ENCODE measurements around the gene EZH2.
A peak's percentile ranks its signal among the peaks of the same experiment; 100 is the strongest.

The EZH2 gene

GRCh38 chr7:148804343-148805235 is 79.5 kb downstream of the EZH2 start:
- DNase-seq = no peak

- no peak for DNase-seq
These were observed 81.0 kb downstream of the EZH2 start for GRCh38 chr7:148803094-148803493.

GRCh38 chr7:148802101-148802493 is 82.0 kb downstream of the EZH2 start:
- DNase-seq = no peak

DNA sequence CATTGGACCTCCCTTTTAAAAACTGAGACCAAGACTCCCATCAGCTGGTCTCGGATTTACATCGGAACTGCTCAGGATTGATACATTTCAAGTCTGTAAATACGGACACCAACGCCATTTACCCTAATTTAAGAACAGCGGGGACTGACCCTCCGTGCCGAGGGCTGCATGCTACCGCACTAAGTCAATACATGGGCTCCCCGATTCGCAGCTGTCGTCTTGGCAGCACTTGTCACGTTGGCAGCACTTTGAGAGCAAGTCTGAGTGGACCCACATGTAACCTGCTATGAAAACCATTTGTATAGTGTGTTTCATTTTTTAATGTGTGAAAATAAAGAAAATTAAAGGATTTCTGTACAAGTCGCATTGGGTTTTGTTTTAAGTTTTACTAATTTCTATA is 83.4 kb downstream of the EZH2 start:
- no peak for DNase-seq

GRCh38 chr7:148799893-148800555 is 84.1 kb downstream of the EZH2 start:
- DNase-seq = no peak

GRCh38 chr7:148796841-148797240 is 87.2 kb downstream of the EZH2 start:
- no peak for DNase-seq

- DNase-seq = no peak
These were observed 89.6 kb downstream of the EZH2 start for GRCh38 chr7:148794476-148794875.

DNA sequence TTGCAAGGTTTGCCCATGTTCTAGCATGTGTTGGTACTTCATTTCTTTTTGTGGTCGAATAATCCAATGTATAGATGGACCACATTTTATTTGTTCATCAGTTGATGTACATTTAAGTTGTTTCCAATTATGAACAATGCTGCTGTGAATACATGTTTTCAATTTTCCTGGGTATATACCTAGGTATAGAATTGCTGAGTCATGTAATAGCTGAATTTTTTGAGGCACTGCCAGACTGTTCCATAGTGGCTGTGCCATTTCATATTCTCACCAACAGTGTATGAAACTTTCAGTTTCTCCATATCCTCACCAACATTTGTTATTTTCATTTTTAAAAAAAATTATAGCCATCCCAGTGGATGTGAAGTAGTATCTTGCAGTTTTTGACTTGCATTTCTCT is 90.5 kb downstream of the EZH2 start:
- no peak for DNase-seq

GRCh38 chr7:148791546-148791945 is 92.5 kb downstream of the EZH2 start:
- peak; percentile 40 for DNase-seq

- DNase-seq = no peak
These were observed 93.2 kb downstream of the EZH2 start for GRCh38 chr7:148790850-148791249.

- no peak for DNase-seq
These were observed 93.9 kb downstream of the EZH2 start for GRCh38 chr7:148790131-148790726.

GRCh38 chr7:148789220-148789619 is 94.9 kb downstream of the EZH2 start:
- DNase-seq = no peak

- no peak for DNase-seq
These were observed 96.4 kb downstream of the EZH2 start for GRCh38 chr7:148787571-148788295.

GRCh38 chr7:148783801-148784527 is 100.1 kb downstream of the EZH2 start:
- DNase-seq = no peak

DNA sequence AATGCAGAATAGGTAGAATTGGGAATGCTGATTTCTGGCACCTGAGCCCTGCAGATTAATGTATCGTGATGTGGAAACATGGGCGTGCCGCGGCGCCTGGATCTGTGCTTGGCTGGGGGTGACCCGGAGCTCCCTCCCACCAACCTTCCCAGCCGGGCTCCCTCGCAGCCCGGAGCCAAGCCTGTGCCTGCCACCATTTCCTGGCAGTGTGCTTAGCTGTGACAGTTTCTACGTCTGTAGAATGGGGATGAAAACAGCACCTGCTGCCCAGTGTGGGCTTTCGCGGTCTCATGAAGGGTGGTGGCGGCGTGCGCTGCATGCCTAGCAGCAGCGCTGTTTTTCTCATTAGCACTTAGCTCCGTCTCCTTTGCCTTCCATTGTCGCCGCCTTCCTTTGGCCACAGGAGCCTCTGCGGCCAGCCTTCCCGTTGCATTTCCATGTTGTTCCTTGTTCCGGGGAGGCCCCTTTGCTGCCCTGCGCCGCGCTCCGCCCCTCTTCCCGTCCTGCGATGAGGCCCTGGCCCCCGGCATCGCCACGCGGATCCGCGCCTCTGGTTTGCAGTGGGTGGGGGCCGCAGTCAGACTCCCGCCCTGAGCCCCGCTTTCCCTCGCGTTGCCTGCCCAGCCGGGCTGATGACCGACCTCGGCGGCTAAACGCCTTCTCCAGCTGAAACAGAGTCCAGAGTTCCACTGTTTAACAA is 101.2 kb downstream of the EZH2 start:
- DNase-seq = no peak

GRCh38 chr7:148774471-148774870 is 109.6 kb downstream of the EZH2 start:
- DNase-seq = no peak

DNA sequence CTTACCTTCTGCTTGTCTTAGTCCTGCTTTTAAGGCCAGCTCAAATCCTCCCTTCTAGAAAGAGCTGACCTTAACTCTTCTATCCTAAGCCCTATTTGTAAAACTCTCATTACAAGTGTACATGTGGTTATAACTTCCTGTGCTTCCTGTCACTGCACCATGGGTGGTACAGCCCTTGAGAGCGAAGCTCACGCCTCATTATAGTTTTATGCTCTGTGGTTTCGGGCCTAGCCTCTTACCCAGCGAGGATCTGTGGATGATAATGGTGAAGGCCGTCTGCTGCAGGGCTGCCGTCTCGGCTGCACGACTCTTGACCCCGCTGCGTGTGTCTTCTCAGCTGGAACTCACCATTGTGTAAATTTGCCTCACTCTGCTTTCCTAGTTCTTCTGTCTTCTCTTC is 110.8 kb downstream of the EZH2 start:
- no peak for DNase-seq

DNA sequence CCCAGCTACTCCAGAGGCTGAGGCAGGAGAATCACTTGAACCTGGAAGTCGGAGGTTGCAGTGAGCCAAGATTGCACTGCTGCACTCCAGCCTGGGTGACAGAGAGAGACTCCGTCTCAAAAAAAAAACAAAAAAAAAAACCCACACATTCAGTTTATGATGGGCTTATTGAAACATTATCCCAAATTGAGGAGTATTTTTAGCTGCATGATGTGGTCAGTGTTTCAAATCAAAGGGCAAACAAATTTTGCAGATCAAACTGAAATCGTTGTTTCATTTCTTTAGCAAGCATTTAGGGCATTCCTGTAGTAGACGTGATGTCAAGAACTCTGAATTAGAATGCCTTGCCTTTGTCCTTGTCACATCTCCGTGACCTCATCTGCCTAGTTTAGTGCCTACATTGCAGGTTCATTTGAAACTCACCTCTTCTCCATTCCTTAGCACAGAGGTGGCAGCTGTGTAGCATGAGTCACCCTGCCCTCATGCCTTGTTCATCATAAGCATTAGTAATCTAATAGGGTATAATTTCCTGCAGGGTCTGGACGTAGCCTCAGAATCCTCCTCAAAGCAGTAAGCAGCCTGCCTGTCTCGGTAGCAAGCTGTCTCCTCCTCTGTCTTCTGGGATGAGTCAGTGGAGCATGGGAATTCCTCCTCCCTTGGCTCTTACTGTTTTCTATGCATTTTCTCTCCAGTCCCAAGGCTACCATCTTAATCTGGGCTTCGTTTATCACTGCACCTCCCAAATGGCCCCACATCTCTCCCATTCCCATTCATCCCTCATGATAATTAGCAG is 111.6 kb downstream of the EZH2 start:
- DNase-seq = peak; percentile 5

- no peak for DNase-seq
These were observed 114.1 kb downstream of the EZH2 start for GRCh38 chr7:148770004-148770403.

DNA sequence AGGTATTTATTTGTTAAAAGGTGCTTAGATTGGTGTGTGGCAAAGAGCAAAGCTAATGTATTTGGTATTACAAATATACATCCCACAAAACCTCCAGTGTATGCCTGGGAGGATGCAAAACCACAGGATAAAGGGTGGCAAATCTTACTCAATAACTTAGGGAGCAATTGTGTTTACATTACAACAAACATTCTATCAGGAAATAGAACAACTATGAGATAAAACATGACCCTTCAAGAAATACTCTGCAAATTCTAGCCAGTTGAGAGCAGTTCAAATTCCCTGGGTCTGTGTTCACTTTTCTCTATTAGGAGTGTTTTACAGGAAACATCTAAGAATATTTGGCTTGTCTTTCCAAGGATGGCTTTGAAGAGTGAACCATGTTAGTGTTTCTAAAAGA is 120.5 kb downstream of the EZH2 start:
- no peak for DNase-seq
